HS-5 (cell line): ENCODE results near the gene MCRS1.
"Not testable (repeated sequence)": the region's sequence is repeated elsewhere in the genome, so short reads cannot be mapped to it uniquely, and the experiment has no call there.

Experiments
- DNase-seq: peaks from one replicate; pipeline ENCODE4 v3.0.0-alpha.2; 2012; ENCODE audit warnings: low read depth

The MCRS1 gene

GRCh38 chr12:49567611-49568441 lies at the start of gene MCRS1:
TSS of gene MCRS1 (minus strand) at chr12:49568142. CDS start at chr12:49566731, 1,411 bp downstream.
- peak; percentile 80 for DNase-seq

- no peak for DNase-seq
Measured at GRCh38 chr12:49616533-49617219, 48.7 kb upstream of the MCRS1 start.

DNA sequence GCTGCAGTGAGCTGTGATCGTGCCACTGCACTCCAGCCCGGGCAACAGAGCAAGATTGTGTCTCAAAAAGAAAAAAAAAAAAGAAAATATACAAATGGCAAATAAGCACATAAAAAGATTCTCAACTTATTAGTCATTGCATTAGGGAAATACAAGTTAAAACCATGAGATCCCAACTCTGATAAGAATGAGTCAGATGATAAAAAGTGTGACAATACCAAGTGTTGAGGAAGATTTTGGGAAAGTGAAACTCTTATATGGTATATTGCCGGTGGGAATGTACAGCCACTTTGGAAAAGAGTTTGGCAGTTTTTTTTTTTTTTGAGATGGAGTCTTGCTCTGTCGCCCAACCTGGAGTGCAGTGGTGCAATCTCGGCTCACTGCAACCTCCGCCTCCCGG lies 47.8 kb upstream of the MCRS1 start:
- DNase-seq, result no peak

DNA sequence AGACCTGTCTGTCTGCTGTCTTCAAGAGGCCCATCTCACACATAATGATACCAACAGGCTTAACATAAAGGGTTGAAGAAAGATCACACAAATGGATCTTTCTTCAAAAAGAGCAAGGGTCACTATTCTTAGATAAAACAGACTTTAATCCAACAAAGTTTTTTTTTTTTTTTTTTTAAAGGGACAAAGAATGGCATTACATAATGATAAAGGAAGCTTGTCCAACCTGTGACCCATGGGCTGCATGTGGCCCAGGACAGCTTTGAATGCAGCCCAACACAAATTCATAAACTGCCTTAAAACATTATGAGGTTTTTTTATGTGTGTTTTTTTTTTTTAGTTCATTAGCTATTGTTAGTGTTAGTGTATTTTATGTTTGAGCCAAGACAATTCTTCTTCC lies 44.3 kb upstream of the MCRS1 start:
- no peak for DNase-seq

- DNase-seq, result not testable (repeated sequence)
Measured at GRCh38 chr12:49610785-49611184, 42.8 kb upstream of the MCRS1 start.

DNA sequence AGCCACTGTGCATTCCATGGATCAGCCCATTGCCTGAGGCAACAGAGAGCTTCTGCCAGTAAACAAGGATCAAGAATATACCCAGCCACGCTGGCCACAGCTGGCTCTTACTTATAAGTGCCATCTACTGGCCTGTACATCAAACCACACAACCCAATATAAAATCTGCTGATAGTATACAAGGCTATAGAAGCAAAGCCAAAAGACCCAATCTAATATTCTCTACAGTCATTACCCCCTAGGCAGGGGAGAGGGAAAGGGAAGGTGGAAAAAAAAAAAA lies 41.9 kb upstream of the MCRS1 start:
- no peak for DNase-seq

GRCh38 chr12:49609059-49609874 lies 41.3 kb upstream of the MCRS1 start:
- DNase-seq, result no peak

GRCh38 chr12:49605539-49605938 lies 37.6 kb upstream of the MCRS1 start, which contains the start of gene FAM186B:
TSS of gene FAM186B (minus strand) at chr12:49605639. CDS start at chr12:49605477, 162 bp downstream.
- DNase-seq, result not testable (repeated sequence)

DNA sequence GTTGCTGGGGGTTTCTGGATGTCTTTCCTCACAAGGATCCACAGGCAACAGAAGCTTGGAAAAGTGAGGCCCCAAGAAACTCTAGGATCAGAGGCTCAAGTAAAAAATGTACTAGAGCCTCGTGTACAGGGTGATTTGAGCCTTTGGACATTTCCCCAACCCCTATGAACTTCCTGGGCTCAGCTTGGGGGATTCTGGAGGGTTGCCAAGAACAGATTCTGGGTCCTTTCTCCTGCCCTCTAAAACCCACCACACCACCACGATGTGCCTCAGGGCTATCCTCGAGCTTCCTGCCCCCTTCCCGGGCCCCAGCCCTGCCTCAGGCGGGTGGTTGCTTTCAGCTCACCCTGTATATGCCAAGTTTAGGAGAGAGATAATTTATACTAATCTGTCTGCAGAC lies 36.9 kb upstream of the MCRS1 start:
- no peak for DNase-seq

GRCh38 chr12:49603721-49604120 lies 35.8 kb upstream of the MCRS1 start:
- no peak for DNase-seq

- no peak for DNase-seq
Measured at GRCh38 chr12:49599961-49600360, 32.0 kb upstream of the MCRS1 start.

- DNase-seq, result no peak
Measured at GRCh38 chr12:49598527-49598926, 30.6 kb upstream of the MCRS1 start.

DNA sequence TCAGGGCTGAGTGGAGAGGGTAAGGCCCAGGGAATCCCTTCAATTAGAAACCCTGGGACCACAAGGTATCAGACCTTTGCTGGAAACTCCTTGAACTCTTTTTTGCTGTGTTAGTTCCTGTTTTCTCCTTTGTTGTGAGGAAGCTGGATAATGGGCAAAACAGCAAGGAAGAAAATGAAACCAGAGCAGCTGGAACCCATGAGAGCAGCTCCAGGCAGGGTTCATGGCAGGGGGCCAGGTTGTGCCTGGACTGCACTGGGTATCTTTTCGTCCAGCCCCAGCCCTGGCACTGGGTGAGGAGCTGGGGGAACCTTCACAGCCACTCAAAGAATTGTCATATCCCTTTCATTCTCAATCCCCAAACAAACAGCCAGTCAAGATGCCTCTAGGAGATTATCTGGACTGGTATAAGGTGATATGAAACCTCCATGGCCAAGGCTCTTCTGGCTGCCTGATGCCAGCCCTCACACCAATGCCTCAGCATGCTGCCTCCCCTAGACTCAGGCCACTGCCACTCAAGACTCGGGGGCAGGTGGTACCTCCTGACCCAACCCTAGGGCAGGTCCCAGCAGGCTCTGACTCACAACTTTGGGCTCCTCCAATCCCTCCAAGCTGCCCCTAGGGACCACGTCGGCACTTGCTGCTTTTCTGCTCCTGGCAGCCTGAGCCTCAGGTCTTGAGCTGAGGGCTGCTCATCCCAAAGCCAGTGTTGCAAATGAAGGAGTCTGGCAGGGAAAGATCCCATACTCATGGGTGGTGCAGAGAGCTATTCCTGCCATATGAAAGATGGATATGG lies 21.0 kb upstream of the MCRS1 start:
- no peak for DNase-seq

DNA sequence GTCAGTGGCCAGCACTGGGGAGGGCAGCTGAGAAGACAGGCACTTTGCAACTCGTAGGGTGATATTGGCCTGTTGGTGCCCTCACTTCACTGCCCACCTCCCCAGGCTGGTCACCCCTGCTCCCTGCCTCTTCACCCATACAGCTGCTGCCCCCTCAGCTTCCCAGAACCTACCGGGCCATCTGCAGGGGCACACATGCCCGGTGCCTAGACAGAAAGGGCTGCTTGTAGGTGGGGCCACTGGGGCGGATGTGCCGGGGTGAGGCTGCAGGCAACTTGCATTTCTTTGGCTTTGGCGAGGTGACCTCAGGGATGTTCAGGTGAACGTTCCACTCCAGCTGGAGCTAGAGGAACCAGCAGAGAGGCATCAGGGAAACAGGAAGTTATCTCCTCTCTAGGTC lies 20.3 kb upstream of the MCRS1 start:
- no peak for DNase-seq

GRCh38 chr12:49587174-49587908 lies 19.4 kb upstream of the MCRS1 start:
- no peak for DNase-seq

DNA sequence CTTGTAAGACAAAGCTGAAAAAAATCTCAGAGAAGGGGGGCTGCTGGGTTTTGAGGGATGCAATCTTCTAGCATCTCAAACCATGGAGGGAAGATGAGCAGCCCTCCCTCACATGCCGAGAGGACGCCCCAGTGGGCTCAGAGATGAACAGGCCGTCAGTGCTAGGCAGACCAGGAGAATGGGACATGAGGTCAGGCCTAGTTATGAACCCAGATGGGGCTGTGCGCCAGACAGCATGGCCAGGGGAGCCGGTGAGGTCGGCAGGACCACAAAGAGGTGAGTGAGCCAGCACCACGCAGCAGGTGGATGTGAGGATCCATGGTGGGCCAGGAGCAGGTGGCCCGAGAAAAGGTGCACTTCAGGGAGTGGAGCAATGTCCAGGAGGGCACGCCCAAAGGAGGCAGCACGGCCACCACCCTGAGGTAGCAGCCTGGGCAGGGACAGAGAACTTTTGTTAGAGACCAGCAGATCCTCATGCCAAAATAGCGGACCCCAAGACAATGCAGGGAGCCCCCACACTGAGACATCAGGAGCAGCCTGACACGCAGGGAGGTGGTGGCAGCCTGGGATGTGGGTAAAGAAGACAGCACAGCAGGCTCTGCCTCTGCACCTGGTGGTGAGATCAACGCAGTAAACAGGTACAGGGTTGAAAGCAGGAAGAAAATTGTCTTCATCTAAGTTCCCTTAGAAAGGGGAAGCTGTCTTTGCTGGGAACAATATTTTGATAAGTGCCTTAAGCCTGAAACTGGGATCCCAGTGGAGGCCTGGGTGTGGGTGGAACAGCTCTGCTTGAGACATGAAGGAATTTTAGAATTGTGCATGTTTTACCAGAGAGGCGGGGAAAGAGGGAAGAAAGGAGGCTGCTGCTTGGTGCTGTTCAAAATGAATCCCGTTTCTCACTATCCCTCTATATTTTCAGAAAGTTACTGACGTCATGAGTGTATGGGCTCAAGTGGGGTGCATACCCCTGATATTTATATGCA lies 17.8 kb upstream of the MCRS1 start:
- no peak for DNase-seq

DNA sequence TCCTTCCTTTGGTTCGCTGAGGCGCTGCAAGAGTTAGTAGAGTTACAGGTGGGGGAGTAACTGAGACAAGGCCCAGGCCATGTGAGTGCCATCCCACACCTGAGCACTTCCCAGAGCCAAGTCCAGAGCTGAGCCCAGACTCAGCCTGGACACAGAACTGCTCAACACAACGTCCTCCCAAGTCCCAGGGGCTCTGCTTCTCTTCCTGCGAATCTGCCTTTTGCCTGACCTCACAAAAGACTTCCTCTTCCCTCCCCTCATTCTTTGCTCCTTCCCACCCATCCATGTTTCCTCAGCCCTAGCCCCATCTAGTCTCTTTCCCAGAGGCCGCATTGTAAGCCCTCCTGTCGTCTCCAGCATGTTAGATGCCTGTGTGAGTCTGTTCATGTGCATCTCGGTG lies 16.6 kb upstream of the MCRS1 start:
- no peak for DNase-seq

DNA sequence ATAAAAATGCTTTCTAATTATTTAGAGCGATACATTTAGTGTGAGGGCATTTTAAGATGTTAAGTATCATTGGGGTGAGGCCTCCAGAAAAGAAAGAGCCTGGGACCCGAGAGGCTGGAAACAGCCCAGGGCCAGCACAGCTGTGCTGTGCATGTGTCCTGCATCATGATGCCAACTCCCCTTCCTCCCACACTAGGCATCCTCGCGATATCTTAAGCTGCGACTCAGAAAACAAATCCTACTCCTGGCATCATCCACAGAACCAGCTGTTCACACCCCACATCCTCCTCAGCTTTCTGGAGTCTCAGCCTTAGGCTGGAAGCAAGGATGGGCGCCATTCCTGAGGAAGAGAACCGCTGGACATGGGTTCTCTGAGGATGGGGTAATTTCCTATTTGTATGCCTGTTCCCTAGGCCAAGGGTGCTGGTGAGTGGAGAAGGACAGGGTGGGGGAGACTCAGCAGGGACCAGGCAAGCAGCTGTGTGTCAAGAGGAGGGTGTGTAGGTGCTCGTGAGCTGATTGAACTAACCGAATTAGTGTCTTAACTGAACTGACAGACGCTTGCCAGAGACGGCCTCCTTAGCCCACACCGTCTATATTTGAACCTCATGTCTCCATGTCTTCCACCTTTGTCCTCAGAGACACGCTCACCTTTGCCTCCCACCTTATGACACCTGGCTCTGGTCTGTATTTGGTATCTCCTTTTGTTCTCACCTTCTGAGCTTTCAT lies 15.6 kb upstream of the MCRS1 start:
- no peak for DNase-seq

DNA sequence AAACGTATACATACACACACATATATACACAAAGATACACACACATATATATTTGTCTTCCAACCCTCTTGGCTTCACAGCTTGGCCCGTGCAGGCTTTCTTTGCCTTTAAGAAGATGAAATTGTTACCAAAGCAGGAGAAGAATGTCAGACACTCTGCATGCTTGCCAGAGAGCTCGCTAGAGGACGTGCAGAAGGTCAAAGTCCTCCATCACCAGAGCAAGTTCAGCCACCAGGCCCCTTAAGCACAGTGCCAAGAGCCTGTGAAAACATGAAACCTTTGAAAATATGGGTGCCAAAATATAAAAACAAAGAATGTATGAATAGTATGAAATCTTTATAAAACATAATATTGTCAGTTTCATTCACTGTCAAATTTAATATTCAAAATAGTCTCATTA lies 14.9 kb upstream of the MCRS1 start:
- no peak for DNase-seq
